NCI-H2081 treated with DMSO at 0.1 percent for 48 hours (cell line): ENCODE measurements around the gene IFNA16.
"Not testable (repeated sequence)": the region's sequence is repeated elsewhere in the genome, so short reads cannot be mapped to it uniquely, and the experiment has no call there.

ENCODE experiments used
- DNase-seq: peaks from one replicate; lab custom pipeline; 2025; lab: John Stamatoyannopoulos, UW

IFNA16 gene

GRCh38 chr9:21217211-21217610 lies at the start of gene IFNA16:
IFNA16 (minus strand) TSS chr9:21217311; CDS start chr9:21217305, 6 bp downstream.
- not testable (repeated sequence) for DNase-seq

DNA sequence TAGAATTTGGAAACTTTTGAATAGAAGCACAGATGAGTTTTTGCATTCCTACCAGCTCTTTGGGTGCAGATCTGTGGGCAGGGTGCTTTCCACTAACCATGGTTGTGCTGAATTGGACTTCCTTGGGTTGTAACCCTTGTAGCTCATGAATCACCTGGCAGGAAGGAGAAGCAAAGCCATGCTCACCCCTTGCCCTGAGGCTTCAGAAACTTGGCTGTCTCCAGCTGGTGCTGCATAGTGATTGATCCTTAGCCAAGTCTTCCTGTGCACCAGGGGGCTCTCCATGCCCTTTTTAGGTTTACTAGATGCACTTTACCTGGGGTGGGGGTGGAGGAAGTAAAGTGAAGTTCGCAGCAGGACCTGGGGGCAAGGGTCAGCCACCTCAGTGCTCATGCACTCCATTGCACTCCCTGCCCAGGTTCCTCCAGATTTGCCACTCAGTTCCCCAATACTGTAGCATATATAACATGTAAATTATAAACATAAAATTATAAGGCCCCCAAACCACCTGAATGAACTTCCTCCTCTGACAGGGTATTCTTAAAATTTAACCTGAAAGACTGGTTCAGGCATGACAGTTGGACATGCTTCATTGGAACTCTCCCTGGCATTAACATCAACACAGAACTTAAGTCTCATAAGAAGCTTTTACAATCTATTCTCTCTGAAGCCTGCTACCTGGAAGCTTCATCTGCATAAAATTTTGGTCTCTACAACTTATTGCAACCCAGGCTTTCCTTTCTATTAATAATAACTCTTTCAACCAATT lies 48.5 kb upstream of the IFNA16 start:
- DNase-seq, result no peak

GRCh38 chr9:21255538-21256212 lies 38.6 kb upstream of the IFNA16 start:
- DNase-seq, result no peak

GRCh38 chr9:21252721-21253547 lies 35.8 kb upstream of the IFNA16 start:
- peak; percentile 43 for DNase-seq

DNA sequence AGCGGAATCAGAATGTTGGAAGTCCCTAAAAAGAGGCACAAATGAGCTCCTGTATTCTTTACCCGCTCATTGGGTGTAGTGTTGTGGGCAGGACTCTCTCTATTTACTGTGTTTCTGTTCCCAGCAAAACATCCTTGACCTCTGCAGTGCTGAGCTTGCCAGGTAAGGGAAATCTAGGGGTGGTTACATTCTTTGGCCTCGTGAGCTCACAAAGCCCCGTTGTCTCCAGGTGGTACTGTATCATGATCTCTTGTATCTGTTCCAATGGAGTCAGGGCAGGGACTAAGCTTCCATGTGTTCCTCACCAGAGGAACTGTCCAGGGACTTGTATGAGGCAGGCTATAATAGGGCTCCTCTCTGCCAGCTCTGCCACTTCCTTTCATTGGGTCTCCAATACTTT lies 34.5 kb upstream of the IFNA16 start:
- no peak for DNase-seq

DNA sequence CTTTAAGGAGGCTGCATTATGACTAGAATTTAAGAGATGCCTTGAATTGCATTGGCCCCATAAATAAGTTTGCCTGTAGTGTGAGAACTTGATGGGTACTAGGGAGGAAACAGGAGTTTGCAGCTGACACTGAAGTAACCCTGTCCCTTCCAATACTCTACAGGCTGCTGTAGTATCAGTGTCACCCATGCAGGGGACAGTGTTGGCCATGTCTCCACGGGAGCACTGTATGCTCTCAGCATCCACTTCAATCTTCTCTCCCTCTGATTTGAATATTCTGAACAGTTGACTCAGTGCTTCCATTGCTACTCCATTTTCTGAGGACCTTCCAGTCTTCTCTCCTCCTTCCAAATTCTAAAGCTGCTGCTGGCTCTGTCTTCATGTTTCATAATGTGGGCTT lies 34.1 kb upstream of the IFNA16 start:
- DNase-seq, result no peak

DNA sequence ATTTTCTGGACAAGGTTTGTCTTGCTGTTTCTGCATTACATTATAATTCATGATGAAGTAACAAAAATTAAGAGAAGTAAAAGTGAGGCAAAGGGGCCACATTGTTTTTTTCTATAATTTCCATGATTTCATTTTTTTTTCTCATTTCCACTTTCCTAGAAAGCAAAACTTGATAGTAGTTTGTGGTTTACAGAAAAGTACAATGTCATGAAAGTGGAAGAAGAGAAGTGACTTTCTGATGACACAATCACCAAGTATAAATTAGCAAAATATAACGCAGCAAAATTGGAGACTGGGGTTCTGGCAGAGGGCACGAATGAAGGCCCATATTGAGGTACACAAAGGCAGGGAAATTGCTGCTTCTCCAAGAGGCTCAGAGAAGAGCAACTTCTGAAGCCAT lies 27.7 kb upstream of the IFNA16 start:
- DNase-seq, result no peak

GRCh38 chr9:21239911-21240310 lies 22.8 kb upstream of the IFNA16 start, which contains the start of gene IFNA14:
IFNA14 (minus strand) TSS chr9:21240005; CDS start chr9:21239935, 70 bp downstream.
- no peak for DNase-seq

- DNase-seq, result not testable (repeated sequence)
Observed at GRCh38 chr9:21236360-21236714, 19.2 kb upstream of the IFNA16 start.

- DNase-seq, result peak; percentile 12
Observed at GRCh38 chr9:21235468-21236359, 18.6 kb upstream of the IFNA16 start.

GRCh38 chr9:21234153-21234687 lies 17.1 kb upstream of the IFNA16 start:
- no peak for DNase-seq

DNA sequence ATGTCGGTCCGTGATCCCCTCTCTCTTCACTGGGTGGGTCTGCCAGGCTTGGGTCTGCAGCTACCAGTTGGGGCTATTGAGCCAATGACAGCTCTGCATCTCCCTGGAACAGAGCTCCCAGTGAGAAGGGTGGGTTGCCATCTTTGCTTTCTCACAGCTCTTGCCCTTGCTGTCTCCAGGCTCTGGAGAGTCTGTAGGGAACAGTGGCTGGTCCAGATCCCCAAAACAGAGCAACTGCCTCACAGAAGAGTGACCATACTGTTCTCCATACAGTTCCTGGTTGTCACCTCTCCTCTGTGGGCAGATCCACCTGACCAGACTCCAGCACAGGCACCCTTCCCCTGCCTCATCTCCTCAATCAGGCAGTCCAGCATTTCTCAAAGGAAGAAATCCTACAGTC lies 16.1 kb upstream of the IFNA16 start:
- no peak for DNase-seq

GRCh38 chr9:21228122-21228521 lies 11.0 kb upstream of the IFNA16 start, which contains the start of gene IFNA17:
IFNA17 (minus strand) TSS chr9:21228222; CDS start chr9:21228173, 49 bp downstream.
- no peak for DNase-seq

GRCh38 chr9:21213411-21214326 lies 3.4 kb downstream of the IFNA16 start:
- not testable (repeated sequence) for DNase-seq

GRCh38 chr9:21212160-21212559 lies 5.0 kb downstream of the IFNA16 start:
- not testable (repeated sequence) for DNase-seq

DNA sequence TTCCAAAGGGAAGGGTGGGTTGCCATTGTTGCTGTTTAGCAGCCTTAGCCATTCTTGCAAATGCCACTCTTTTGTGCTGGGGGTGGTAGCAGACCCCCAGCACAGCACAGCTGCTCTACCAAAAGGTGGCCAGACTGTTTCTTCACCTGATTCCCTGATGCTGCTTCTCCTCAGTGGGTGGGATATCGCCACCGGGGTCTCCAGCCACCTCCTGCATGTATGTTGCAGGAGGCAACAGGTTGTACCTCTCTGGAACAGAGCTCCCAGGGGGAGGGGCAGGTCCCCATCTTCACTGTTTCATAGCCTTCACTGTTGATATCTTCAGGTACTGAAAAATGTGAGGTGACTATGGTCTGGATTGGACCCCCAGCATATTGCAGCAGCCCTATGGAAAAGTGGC lies 6.3 kb downstream of the IFNA16 start:
- not testable (repeated sequence) for DNase-seq

DNA sequence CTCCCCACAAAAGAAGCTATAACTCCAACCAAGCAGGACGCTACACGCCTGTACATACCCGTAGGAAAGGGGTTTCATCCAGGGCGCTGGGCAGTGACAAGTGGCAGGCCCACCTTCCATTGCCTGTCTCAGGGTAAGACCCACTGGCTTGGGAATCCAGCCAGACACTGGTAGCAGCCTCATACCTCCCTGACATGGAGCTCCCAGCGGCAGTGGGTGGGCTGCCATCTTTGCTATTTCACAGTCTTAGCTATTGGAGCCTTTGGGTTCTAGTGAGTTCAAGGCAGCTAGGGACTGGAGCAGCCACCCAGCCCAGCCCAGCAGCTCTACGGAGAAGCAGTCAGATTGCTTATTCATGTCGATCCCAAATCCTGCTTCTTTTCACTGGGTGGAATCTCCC lies 6.8 kb downstream of the IFNA16 start:
- no peak for DNase-seq

DNA sequence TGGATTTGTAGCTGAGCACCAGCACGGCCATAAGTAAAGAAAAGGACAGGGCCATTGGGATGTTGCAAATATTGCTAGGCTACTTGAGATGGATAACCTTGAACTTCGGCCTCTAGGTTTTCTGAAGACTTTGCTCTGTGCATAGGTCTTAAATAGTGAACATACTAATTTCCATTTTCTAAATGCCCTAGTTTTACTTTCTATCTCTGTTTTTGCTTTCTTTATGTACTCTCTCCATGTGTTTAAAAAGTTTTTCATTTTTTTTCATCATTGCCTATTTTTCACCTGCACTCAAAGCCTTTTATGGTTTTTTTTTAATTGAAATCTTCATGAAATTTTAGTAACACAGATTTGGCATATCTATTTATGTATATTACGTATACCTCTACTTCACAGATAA lies 10.1 kb downstream of the IFNA16 start, which contains the start of gene IFNA10:
TSS of gene IFNA10 (minus strand) at position 101 of the 400 bp plus-strand sequence. CDS start at position 55, 46 bp downstream.
- not testable (repeated sequence) for DNase-seq

- DNase-seq, result no peak
Observed at GRCh38 chr9:21205204-21205603, 11.9 kb downstream of the IFNA16 start.

DNA sequence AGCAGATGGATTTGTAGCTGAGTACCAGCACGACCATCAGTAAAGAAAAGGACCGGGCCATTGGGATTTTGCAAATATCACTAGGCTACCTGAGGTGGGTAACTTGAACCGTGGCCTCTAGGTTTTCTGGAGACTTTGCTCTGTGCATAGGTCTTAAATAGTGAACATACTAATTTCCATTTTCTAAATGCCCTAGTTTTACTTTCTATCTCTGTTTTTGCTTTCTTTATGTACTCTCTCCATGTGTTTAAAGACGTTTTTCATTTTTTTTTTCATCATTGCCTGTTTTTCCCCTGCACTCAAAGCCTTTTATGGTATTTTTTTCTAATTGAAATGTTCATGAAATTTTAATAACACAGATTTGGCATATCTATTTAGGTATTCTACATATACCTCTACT lies 15.0 kb downstream of the IFNA16 start, which contains the start of gene IFNA7:
TSS of gene IFNA7 (minus strand) at position 101 of the 400 bp plus-strand sequence. CDS start at position 61, 40 bp downstream.
- not testable (repeated sequence) for DNase-seq
